Prostate gland (tissue), 2 donors: ENCODE measurements around the gene PRCD.

Experiments used
- POLR2A ChIP-seq: fragments of 450-650 bp; IDR thresholded peaks from one replicate; pipeline ENCODE4 v1.6.1; 2016; ENCODE audit warnings: antibody characterized with exemption, mild to moderate bottlenecking
- TF ChIP-seq, protein P1 (sequence below), 4 experiments: fragments of 200-600 bp in 2 of 4; fragments of 450-650 bp in 2 of 4; sonication (generic) in 2 of 4; IDR thresholded peaks; 1 replicate in 3 of 4; 2 replicates in 1 of 4; pipeline ENCODE4 v1.5.1; 2016 to 2019; ENCODE audit warnings: antibody characterized with exemption in 4 of 4, mild to moderate bottlenecking in 2 of 4, moderate library complexity in 2 of 4

- no peak for TF ChIP-seq POLR2A
- TF ChIP-seq, protein P1, sequence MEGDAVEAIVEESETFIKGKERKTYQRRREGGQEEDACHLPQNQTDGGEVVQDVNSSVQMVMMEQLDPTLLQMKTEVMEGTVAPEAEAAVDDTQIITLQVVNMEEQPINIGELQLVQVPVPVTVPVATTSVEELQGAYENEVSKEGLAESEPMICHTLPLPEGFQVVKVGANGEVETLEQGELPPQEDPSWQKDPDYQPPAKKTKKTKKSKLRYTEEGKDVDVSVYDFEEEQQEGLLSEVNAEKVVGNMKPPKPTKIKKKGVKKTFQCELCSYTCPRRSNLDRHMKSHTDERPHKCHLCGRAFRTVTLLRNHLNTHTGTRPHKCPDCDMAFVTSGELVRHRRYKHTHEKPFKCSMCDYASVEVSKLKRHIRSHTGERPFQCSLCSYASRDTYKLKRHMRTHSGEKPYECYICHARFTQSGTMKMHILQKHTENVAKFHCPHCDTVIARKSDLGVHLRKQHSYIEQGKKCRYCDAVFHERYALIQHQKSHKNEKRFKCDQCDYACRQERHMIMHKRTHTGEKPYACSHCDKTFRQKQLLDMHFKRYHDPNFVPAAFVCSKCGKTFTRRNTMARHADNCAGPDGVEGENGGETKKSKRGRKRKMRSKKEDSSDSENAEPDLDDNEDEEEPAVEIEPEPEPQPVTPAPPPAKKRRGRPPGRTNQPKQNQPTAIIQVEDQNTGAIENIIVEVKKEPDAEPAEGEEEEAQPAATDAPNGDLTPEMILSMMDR (IDR thresholded peaks at IDR 0.05): no peak
These were observed 22.9 kb downstream of the PRCD start for GRCh38 chr17:76562734-76563148.
